ENCODE measurements around the gene NCR2.

NCR2 gene

DNA sequence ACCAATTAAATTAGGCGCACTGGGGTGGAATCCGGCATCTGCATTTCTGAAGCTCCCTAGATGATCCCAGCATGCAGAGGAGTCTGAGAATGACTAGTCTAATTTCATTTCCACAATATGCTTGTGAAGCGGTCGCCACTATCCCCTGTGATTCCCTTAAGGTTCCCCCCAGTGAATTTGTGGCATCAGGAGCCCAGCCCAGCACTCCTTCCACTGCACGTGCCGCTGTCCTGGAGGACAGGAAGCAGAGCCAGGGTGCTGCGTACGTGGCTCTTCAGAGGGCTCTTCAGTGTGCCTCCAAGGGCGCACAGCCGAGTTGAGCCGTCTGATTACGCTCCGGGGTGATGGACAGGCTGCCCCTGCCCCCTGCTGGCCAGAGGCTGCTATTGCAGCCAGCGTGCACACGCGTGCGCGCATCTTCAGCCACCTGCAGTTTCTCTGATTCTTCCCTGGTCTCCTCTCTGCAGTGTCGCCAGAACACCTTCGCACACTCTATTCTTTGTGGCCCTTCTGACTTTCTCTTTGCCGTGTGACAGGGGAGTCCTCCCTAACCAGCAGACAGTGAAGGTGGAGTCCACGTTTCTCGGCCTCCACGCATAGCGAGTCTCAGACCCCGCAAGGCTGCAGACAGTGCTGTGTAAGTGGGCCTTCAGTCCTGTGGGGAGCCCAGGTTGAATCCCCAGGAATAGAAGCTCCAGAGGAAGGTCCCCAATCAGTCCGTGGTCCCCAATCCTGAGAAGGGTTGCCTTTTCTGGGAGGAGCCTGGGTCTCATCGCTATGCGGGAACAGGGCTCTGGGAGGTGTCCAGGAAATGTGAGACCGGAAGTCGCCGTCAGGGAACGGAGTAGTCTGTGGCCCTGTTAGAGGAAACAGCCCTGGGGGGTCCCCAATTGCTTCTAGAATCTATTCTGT is 16.5 kb upstream of the NCR2 start:
- H3K27ac Mint-ChIP-seq = peak overlapping the region; percentile 69 to 81

DNA sequence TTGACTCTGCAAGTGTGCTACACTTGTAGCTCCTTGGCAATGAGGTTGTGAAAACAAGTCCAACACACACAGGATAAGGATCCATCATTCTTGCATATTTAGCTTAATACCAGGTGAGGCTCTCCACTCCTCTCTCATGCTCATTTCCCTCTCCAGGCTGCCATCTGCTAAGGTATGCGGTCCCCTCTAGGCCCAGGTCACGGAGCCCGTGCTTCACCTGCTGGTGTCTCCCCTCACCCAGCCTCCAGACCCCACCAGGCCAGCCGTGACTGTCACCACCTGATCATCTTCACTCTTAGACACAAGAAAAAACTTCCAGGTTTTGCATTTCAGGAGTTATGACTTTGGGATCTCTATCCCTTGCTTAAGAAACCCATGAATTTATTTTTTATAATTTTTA is 14.2 kb upstream of the NCR2 start:
- Mint-ChIP-seq H3K4me3 (no peak overlapping the region), H3K27ac (no peak overlapping the region), H3K4me1 (peaks cover 27% of the 10 kb centered on the region), H3K27me3 (peaks cover 4% of the 10 kb centered on the region), H3K9me3 (no peaks in the 10 kb centered on the region)
- no peak for ATAC-seq
- no peak for DNase-seq

More for the DNA sequence above, 16.5 kb upstream of the NCR2 start:
- ATAC-seq (peak; percentile 98), DNase-seq (peak; percentile 84 to 88)
- Mint-ChIP-seq H3K9me3 (no peaks in the 10 kb centered on the region), H3K27me3 (peaks cover 10% of the 10 kb centered on the region), H3K4me1 (peaks cover 27% of the 10 kb centered on the region), H3K4me3 (peak overlapping the region; percentile 74 to 76)

DNA sequence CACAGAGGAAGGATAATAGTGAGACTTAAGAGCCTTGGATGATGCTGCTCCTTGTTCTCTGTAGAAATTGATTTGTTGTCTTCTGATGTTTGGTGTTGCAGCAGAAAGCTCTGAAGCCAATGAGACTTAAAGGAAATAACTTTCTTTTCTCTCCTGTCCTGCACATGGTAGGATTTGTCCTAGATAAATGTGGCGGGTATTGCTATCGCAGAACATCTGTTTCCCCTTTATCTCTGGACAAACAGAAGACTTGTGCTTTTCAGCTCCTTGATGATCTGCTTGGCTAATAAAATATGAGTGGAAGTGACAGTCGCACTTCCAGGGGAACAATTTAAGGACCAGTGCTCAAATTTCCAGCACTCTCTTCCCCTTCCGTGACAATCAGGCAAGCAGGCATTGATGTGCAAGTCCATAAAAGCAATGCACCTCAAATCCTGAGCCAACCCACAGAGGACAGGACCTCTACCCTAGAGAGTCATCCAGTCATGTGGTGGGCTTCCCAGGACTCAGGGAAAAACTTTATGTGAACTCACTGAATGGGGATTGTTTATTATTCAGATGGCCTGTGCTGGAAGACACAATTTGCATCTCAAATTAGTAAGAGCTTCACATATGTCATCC is 9.9 kb upstream of the NCR2 start:
- Mint-ChIP-seq H3K4me3 (no peak overlapping the region), H3K4me1 (peaks cover under 1% of the 10 kb centered on the region), H3K27ac (no peak overlapping the region), H3K27me3 (peaks cover 7% of the 10 kb centered on the region), H3K9me3 (no peaks in the 10 kb centered on the region)
- no peak for DNase-seq
- ATAC-seq = no peak

DNA sequence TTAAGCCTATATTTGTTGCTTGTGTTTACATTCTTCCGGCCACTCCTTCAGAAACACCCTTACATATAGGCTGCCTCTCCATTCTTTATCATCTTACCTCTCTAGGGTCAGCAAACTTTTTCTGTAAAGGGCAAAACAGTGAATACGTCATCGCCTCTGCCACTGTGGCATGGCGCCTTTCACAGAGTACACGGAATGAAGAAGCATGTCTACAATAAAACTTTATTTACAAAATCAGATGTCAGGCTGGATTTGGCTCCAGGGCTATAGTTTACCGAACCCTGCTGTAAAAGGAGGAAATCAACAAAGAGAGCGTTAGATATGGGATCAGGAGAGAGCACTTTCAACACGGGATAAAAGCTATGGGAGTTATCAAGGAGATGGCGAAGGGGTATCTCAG is 9.3 kb upstream of the NCR2 start:
- ATAC-seq = no peak
- H3K4me3 Mint-ChIP-seq = no peak overlapping the region
- DNase-seq = no peak
- H3K9me3 Mint-ChIP-seq = no peaks in the 10 kb centered on the region
- no peaks in the 10 kb centered on the region for H3K4me1 Mint-ChIP-seq
- no peak overlapping the region for H3K27ac Mint-ChIP-seq
- peaks cover 7% of the 10 kb centered on the region for H3K27me3 Mint-ChIP-seq

DNA sequence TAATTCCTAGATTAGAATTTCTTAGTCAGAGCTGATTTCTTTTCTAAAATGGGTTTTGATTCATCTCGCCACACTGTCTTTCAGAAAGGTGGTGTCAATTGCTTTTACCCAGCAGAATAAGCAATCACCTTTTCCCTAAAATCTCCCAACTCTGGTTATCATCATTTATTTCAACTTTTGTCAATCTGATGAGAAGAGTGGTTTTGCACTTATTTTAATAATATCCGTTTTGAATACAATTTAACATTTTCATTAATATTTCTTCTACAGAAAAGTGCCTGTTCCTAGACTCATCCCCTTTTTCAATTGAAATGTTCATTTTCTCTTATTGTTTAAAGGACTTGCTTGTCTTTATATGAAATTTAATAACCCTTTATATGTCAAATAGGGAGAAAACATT is 8.2 kb upstream of the NCR2 start:
- ATAC-seq (no peak), DNase-seq (no peak)
- H3K4me3 Mint-ChIP-seq = no peak overlapping the region
- no peak overlapping the region for H3K27ac Mint-ChIP-seq
- H3K27me3 Mint-ChIP-seq = peaks cover 7% of the 10 kb centered on the region
- peaks cover 11% of the 10 kb centered on the region for H3K4me1 Mint-ChIP-seq
- H3K9me3 Mint-ChIP-seq = no peaks in the 10 kb centered on the region

DNA sequence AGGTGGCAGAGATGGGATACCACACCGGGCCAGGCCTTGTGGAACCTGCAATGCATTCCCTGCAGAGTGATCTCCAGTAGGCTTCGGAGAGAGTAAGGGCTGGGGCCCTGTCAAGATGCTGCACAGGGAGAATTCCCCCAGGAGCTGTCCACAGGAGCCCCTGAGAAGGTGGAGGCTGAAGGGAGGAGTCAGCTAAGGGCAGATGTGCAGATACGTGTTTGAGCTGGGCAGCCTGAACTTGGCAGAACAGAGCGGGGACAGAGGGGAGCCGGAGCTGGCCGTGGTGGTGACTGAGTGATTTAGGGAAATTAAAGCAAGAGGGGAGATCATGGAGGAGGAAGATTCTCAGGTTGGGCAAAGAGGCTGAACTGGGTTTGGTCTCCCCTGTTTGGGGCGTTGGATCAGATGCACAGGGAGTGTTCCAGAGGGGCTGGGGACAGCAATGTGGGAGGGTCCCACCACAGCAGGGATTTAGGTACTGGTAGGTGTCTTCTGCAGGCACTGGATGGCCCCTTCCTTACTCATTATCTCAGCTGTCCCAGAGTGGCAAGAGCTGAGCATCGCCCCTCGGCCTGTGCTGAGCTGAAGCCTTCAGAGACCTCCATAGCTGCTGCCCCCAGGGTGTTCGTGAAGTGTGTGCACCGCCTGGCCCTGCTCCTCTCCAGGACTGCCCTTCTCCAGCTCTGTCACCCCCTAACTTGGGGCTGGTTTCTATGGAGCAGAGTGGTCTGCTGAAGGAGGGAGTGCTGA is 3.8 kb upstream of the NCR2 start:
- peak overlapping the region in 1 of 2 donors; percentile 2 for H3K4me3 Mint-ChIP-seq
- H3K4me1 Mint-ChIP-seq = peaks cover 55% of the 10 kb centered on the region
- no peaks in the 10 kb centered on the region for H3K27me3 Mint-ChIP-seq
- DNase-seq (no peak), ATAC-seq (no peak)
- peak overlapping the region in 1 of 2 donors; percentile 94 for H3K27ac Mint-ChIP-seq
- no peaks in the 10 kb centered on the region for H3K9me3 Mint-ChIP-seq

DNA sequence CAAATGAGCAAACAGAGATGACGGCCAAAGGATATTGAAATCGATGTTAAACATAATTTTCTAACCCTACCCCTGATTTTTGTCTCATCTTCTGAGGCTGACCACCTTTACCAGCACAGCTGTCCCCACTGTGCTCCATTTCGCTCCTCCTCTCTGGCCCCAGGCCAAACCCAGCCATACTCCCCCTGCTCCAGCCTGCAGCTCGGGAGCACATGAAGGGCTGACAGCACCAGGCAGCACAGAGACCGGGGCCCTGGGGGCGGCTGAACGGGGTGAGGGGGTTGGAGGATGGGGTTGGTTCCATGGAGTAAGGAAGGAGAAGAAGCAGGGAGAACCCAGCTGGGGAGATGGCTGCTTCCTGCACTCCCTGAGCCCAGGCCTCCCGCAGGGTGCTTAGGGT is 3.2 kb upstream of the NCR2 start:
- Mint-ChIP-seq H3K4me3 (peak overlapping the region in 1 of 2 donors; percentile 64), H3K27me3 (no peaks in the 10 kb centered on the region), H3K9me3 (no peaks in the 10 kb centered on the region), H3K4me1 (peaks cover 58% of the 10 kb centered on the region), H3K27ac (peak overlapping the region in 1 of 2 donors; percentile 50)
- DNase-seq (no peak), ATAC-seq (no peak)

DNA sequence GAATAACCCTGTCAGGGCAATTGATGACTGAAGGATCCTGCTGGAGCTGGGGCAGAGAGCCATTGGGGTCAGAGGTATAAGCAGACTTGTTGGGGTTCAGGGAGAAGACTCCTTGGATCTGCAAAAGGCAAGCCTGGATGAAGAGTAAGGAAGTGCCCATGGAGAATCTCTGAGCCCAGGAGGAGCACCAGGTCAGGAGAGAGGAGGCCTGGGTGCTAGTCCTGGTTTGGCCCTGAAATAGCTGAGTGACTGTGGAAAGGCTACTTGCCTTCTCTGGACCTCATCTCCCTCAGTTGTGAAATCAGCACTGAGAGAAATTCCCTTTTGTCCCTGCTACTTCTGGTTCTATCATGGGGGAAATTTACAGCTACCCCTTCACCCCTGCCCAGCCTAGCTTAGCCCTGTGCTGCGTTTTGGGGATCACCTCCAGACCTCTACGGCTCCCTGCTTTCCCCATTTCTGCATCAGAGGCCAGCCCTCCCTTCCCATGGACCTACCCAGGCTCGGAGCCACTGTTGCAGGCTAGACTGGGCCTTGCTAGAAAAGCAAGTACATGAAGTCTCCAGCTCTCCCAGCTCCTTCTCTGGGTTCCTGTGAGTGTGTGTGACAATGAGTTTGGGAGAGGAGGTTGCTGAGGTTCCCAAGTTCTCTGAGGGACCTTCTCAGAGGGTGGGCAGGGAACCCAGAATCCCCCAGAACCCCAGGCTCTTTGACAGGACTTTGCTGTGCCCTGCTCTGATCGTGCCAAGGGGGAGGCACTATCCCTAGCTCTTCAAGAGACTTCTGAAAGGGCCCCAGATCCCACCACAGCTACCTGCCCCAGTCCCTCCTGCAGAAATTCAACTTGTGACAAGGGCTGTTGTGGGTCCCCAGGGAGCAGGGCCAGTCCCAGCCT is 2.3 kb upstream of the NCR2 start:
- Mint-ChIP-seq H3K27me3 (no peaks in the 10 kb centered on the region), H3K27ac (peak overlapping the region; percentile 91), H3K4me3 (peak overlapping the region; percentile 64 to 69), H3K9me3 (no peaks in the 10 kb centered on the region), H3K4me1 (peaks cover 58% of the 10 kb centered on the region)
- peak; percentile 1 for ATAC-seq
- DNase-seq = no peak

DNA sequence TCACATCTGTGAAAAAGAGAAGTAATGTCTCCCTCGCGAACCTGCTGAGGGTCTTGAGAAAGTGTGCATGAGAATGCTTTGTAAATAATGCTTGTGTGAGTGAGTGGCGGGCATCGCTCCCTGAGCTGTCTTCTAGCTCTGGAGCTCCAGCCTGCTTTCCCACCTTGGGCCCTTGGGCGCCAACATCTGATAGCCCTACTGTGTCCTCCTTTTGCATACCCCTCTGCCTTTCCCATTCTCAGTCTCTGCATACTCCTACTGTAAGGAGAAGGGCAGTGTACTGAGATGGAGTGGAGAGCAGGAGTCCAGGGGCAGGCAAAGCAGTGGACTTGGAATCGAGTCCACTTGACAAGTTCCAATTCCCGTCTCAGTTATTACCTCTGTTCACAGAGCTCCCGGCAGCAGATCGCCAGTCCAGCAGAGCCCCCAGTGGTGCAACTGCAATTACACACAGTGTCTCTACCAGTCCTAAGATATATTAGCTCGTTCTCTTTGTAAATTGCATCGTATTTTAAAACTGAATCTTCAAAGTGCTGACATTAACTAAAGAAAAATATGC is 847 bp upstream of the NCR2 start:
- H3K9me3 Mint-ChIP-seq = no peaks in the 10 kb centered on the region
- peak overlapping the region; percentile 64 to 69 for H3K4me3 Mint-ChIP-seq
- peak overlapping the region; percentile 91 for H3K27ac Mint-ChIP-seq
- no peaks in the 10 kb centered on the region for H3K27me3 Mint-ChIP-seq
- H3K4me1 Mint-ChIP-seq = peaks cover 58% of the 10 kb centered on the region
- peak; percentile 24 to 45 for DNase-seq
- peak; percentile 32 for ATAC-seq

DNA sequence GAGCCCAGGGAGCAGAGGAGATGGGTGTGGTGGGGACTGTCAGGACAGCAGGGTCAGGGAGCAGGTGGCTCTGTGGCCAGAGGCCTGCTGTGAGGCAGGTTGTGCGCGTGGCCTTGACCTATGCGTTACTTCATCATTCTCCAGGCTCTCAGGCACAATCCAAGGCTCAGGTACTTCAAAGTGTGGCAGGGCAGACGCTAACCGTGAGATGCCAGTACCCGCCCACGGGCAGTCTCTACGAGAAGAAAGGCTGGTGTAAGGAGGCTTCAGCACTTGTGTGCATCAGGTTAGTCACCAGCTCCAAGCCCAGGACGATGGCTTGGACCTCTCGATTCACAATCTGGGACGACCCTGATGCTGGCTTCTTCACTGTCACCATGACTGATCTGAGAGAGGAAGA is 535 bp downstream of the NCR2 start:
- Mint-ChIP-seq H3K4me1 (peaks cover 58% of the 10 kb centered on the region), H3K4me3 (peak overlapping the region; percentile 20 to 79), H3K27me3 (no peaks in the 10 kb centered on the region), H3K9me3 (no peaks in the 10 kb centered on the region), H3K27ac (peak overlapping the region; percentile 72 to 94)
- no peak for DNase-seq
- ATAC-seq = no peak

DNA sequence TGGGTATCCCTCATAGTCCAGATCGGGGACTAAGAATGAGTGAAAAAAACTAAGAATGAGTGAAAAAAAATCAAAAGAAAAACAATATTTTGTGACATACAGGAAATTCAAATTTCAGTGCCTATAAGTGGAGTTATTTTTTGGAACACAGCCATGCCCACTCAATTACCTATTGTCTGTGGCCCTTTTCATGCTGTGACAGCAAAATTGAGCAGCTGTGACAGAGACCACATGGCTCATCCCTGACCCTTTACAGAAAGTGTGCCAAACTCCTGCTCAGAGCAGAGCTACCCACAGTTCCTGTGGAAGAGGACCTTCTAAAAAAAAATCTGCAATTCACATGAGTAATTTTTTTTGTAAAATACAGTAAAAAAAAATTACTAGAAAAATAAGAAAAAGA is 1.4 kb downstream of the NCR2 start:
- Mint-ChIP-seq H3K27me3 (peaks cover under 1% of the 10 kb centered on the region), H3K27ac (peak overlapping the region in 1 of 2 donors; percentile 59), H3K4me1 (peaks cover 50% of the 10 kb centered on the region), H3K4me3 (no peak overlapping the region), H3K9me3 (no peaks in the 10 kb centered on the region)
- no peak for ATAC-seq
- DNase-seq = no peak

DNA sequence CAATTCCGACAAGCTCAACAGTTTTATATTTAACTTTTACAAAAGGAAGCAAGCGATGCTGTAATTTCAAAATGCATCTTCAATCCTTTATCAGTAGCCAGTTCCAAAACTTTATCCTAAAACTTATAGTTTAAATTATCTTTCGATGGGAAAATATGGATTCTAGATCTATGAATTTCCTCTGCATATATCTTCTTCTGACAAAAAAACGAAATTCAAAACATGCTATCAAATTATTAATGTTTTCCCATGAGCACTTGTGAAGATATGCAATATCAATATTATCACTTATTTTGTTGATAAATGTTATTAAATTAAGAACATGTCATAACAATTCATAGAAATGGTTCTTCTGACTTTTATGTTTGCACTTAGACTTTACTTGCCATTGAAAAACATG is 2.3 kb downstream of the NCR2 start:
- Mint-ChIP-seq H3K9me3 (no peaks in the 10 kb centered on the region), H3K4me3 (no peak overlapping the region), H3K4me1 (peaks cover 48% of the 10 kb centered on the region), H3K27me3 (peaks cover 6% of the 10 kb centered on the region), H3K27ac (no peak overlapping the region)
- DNase-seq (no peak), ATAC-seq (no peak)

DNA sequence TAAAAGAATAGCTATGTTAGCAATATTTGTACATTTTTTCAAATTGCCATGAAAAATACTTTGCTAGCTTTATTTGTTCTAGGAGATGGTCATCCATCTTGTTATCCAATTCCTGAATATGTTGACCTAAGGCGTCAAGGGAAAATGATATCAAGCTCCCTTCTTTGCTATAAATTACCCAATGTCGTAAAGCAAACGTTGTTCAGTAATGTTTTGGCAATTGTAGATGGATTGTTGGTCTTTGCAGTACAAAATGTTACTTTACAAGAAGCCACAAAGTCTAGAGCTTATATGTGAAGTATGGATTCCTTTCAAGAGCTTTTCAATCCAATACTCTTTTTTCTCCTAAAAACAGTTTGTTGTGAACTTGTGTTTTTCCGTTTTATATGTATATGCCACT is 3.3 kb downstream of the NCR2 start:
- ATAC-seq = no peak
- H3K27me3 Mint-ChIP-seq = peaks cover 6% of the 10 kb centered on the region
- H3K4me3 Mint-ChIP-seq = no peak overlapping the region
- DNase-seq = no peak
- peaks cover 48% of the 10 kb centered on the region for H3K4me1 Mint-ChIP-seq
- H3K9me3 Mint-ChIP-seq = no peaks in the 10 kb centered on the region
- H3K27ac Mint-ChIP-seq = no peak overlapping the region

DNA sequence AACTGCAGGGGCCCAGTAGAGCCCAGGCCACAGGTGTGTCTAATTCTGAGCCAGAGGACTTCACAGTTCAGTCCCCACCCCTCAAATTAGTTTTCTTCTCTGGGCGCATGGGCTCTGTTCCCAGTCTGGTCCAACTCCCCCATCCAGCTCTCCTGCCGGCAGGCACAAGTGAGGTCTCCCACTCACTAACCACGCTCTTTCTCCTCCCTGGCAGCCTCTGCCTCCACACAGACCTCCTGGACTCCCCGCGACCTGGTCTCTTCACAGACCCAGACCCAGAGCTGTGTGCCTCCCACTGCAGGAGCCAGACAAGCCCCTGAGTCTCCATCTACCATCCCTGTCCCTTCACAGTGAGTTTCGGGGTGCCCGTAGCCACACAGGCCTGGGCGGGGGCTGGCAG is 6.2 kb downstream of the NCR2 start:
- Mint-ChIP-seq H3K4me3 (no peak overlapping the region), H3K4me1 (peaks cover 48% of the 10 kb centered on the region), H3K27me3 (peaks cover 6% of the 10 kb centered on the region), H3K27ac (peak overlapping the region in 1 of 2 donors; percentile 91), H3K9me3 (no peaks in the 10 kb centered on the region)
- DNase-seq = no peak
- ATAC-seq = no peak

DNA sequence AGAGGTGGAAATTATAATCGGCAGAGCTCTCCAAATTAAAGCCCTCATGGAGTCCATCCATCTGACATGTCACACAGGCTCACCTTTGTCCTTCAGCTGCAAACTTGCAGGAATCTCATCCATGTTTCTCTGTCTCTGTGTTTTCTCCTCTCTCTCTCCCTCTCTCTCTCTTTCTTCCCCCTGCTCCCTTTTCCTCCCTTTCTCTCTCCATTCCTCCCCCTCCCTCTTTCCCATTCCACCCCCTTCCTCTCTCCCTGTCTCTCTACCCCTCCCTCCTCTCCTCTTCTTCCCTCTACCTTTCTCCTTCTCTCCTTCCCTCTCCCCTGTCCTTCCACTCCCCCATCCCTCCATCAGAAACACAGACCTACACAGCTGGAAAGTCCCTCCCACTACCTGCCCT is 6.8 kb downstream of the NCR2 start:
- H3K27ac Mint-ChIP-seq = peak overlapping the region; percentile 85 to 87
- ATAC-seq (no peak), DNase-seq (no peak)
- H3K4me1 Mint-ChIP-seq = peaks cover 52% of the 10 kb centered on the region
- H3K9me3 Mint-ChIP-seq = no peaks in the 10 kb centered on the region
- H3K27me3 Mint-ChIP-seq = peaks cover 6% of the 10 kb centered on the region
- H3K4me3 Mint-ChIP-seq = no peak overlapping the region

Measured in stimulated activated naive CD8-positive, alpha-beta T cell treated with anti-CD3 and anti-CD28 coated beads, Interleukin-15, amount 100 ng/mL, for 72 hours (primary cell).